Fibroblast of the aortic adventitia (primary cell): Measurements from ENCODE around the gene TRDN. TPM values are rescaled to one million over a fixed set of nuclear protein-coding genes. Genes with fewer than 3 reads are reported as not detected.
"Not testable (repeated sequence)": the region's sequence is repeated elsewhere in the genome, so short reads cannot be mapped to it uniquely, and the experiment has no call there.

Experiments
- DNase-seq: peaks from one replicate; pipeline ENCODE4 v3.0.0-alpha.2; 2010; ENCODE audit warnings: low read depth
- H3K4me3 ChIP-seq: 2 replicates; pipeline ENCODE4 v1.5.1; 2011; ENCODE audit warnings: low read depth, mild to moderate bottlenecking, control low read depth, low read length, moderate library complexity
- total RNA-seq: library from RNA; depleted of rRNA; stranded (reverse); fragments of >200 nt; gene quantifications from 2 replicates; pipeline ENCODE4 v1.2.3, GENCODE V29; 2012; ENCODE audit warnings: low replicate concordance
- TF ChIP-seq, protein P1 (sequence below): IDR thresholded peaks from 2 replicates; pipeline ENCODE4 v1.5.1; 2011; ENCODE audit warnings: mild to moderate bottlenecking, low read length, control low read depth, inconsistent platforms; ENCODE audit not compliant: insufficient read depth

The TRDN gene
- total RNA-seq, 1 donor = under 0.01 TPM

DNA sequence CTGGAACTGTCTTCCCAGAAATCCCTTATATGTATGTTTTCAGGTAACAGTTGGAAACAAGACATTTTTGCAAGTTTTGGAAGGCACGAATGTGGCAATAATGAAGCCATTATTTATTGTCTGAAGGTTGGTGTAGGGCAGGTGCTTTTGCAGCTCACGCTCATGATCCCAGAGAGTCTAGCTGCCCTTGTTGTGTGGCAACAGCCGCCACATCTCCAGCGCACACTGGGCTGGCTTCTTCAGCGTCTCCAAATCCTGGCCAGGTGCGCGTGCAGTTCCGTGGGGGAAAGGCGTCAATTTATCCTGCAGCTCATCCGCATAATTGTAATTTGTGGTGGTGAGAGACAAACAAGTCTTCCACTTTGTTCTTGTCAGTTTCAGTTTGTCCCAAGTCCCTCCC is 71.2 kb downstream of the TRDN start:
- TF ChIP-seq, protein P1, sequence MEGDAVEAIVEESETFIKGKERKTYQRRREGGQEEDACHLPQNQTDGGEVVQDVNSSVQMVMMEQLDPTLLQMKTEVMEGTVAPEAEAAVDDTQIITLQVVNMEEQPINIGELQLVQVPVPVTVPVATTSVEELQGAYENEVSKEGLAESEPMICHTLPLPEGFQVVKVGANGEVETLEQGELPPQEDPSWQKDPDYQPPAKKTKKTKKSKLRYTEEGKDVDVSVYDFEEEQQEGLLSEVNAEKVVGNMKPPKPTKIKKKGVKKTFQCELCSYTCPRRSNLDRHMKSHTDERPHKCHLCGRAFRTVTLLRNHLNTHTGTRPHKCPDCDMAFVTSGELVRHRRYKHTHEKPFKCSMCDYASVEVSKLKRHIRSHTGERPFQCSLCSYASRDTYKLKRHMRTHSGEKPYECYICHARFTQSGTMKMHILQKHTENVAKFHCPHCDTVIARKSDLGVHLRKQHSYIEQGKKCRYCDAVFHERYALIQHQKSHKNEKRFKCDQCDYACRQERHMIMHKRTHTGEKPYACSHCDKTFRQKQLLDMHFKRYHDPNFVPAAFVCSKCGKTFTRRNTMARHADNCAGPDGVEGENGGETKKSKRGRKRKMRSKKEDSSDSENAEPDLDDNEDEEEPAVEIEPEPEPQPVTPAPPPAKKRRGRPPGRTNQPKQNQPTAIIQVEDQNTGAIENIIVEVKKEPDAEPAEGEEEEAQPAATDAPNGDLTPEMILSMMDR = no peak
- no peak overlapping the region for H3K4me3 ChIP-seq
- DNase-seq = no peak

DNA sequence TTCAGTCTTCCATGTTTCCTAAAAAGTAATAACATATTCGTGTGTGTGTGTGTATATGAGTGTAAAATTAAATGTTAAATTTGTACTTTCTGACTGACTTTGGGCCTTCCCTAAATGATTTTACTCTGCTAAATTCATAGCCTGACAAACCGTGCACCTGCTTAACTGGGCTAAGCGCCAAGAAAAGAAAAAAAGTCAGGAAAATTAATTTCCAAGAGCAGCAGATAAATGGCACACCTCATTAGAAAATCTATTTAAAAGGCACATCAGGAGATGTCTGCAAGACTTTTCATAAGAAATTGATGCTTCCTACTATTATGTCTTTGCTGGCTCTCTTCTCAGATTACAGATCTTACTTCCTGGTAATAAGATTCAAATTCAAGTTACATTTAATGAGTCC is 72.4 kb downstream of the TRDN start:
- no peak for DNase-seq
- TF ChIP-seq, protein P1 = no peak

DNA sequence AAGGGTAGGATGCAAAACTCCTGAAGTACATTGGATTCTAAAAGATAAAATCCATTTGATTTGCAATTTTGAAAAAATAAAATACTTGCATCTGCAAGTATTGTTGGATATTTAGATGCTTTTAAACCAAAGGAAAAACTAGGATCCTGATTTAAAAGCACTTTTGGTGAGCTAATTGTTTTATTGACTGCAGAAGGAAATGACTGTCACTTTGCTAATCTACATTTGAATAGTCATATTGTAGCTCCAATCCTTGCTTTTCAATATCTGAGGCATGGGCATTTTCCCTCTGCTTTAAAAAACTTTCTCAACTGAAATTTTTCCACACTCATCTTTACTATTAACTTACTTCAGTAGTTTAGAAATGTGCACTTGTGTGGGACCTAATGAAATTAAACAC is 74.1 kb downstream of the TRDN start:
- TF ChIP-seq, protein P1 = no peak
- no peak overlapping the region for H3K4me3 ChIP-seq
- no peak for DNase-seq

More for the DNA sequence above, 72.4 kb downstream of the TRDN start:
- H3K4me3 ChIP-seq = no peak overlapping the region

DNA sequence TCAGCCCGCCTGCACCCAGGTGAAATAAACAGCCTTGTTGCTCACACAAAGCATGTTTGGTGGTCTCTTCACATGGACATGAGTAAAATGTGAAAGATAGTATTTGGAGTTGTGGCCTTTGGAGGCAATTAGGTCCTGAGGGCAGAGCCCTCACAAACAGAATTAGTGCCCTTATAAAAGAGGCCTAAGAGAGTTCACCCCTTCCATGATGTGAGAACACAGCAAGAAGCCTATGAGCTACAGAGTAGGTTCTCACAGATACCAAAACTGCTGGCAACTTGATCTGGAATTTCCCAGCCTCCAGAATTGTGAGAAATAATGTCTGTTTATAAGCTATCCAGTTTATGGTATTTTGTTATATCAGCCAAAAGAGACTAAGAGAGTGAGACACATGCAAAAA is 74.5 kb downstream of the TRDN start:
- DNase-seq = no peak
- no peak overlapping the region for H3K4me3 ChIP-seq
- TF ChIP-seq, protein P1 = no peak

DNA sequence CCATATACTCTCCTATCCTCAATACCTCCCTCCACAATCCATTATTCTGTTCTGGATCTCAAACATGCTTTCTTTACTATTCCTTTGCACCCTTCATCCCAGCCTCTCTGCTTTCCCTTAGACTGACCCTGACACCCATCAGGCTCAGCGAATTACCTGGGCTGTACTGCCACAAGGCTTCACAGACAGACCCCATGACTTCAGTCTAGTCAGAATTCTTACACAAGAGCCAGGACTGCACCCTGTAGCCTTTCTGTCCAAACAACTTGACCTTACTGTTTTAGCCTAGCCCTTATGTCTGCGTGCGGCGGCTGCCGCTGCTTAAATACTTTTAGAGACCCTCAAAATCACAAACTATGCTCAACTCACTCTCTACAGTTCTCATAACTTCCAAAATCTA is 76.9 kb downstream of the TRDN start:
- DNase-seq, H3K4me3 ChIP-seq: not testable (repeated sequence)

- not testable (repeated sequence) for DNase-seq, H3K4me3 ChIP-seq
Observed at GRCh38 chr6:123557474-123557873, 79.3 kb downstream of the TRDN start.

GRCh38 chr6:123551939-123552707 is 84.6 kb downstream of the TRDN start:
- TF ChIP-seq, protein P1 = no peak
- peak; percentile 80 for DNase-seq
- H3K4me3 ChIP-seq = no peak overlapping the region

GRCh38 chr6:123550052-123550617 is 86.6 kb downstream of the TRDN start:
- TF ChIP-seq, protein P1 = no peak
- peak; percentile 31 for DNase-seq
- H3K4me3 ChIP-seq = no peak overlapping the region
